Measurements from ENCODE around the gene FZR1. TPM values are rescaled to one million over a fixed set of nuclear protein-coding genes. Genes with fewer than 3 reads are reported as not detected.

FZR1 gene
- polyA plus RNA-seq, 2 donors: 23.0 to 28.0 TPM

DNA sequence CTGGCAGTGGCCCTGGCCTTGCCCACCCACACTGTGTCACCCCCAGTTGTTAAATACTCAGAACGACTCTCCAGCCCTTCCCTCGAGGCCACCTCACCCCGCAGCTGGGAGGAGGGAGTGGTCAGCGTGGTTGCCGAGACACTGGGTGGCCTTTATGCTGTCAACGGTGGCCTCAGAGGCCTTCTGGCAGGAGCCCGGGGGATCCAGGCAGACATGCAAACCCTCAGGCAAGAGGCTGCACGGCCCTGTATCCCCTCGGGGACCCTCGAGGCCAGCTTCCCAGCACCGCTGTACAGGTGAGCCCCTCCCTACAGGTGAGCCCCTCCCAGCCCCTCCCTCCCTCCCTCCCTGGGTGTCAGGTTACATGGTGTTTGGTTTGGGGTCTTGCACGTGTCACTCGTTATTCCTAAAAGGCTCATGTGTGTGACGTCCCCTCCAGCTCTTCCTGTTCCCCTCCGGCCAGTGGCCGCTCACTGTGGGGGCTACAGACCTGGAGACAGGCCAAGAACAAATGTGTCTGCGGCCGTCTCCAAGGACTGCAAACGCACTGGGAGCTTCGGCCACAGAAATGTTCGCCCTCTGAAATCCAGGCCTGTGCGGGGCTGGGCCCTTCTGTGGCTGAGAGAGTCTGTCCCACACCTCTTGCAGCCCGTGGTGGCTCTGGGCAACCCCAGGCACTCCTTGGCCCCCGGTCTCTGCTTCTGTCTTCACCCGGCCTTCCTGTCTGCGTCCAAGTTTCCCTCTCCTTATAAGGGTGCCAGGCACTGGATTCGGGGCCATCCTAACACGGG lies 33.0 kb downstream of the FZR1 start, which contains the start of gene TEKTIP1:
TEKTIP1 (plus strand) TSS at position 210 of the 791 bp plus-strand sequence; CDS start at position 214, 4 bp downstream.
- WGBS, 2 donors: 62 to 73% methylated on average over 28 of the region's 28 CpGs
- Histone ChIP-seq H3K27me3 (ENCODE audit: control insufficient read depth in 1 of 2, insufficient read depth in 2 of 2, low read length in 2 of 2) (no peaks in the 10 kb centered on the region), H3K4me1 (ENCODE audit: control insufficient read depth in 2 of 2, insufficient read depth in 2 of 2, low read length in 1 of 2) (peaks cover 0 to 5% of the 10 kb centered on the region in 2 donors), H3K4me3 (ENCODE audit: low read depth in 1 of 2, low read length in 2 of 2) (no peak within 1 kb of the TSS), H3K27ac (ENCODE audit: low read depth in 2 of 2, low read length in 1 of 2) (peak within 1 kb of the TSS in 1 of 2 donors; percentile 13), H3K9me3 (ENCODE audit: control insufficient read depth in 2 of 2, insufficient read depth in 1 of 2, low read depth in 1 of 2, low read length in 1 of 2) (no peaks in the 10 kb centered on the region), H3K36me3 (ENCODE audit: control insufficient read depth in 2 of 2, insufficient read depth in 2 of 2, low read length in 1 of 2) (peaks cover 12 to 26% of the 10 kb centered on the region in 2 donors)

DNA sequence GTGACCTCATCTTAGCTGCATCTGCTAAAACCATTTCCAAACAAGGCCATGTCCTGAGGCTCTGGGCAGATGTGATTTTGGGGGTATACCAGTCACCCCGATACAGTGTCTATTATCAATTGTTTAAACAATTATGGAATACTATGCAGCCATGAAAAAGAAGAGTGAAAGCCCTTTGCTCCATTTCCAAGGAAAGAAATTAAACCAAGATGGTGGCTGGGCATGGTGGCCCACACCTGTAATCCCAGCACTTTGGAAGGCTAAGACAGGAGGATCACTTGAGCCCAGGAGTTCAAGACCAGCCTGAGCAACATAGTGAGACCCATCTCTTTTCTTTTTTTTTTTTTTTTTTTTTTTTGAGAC lies 33.6 kb downstream of the FZR1 start:
- Histone ChIP-seq H3K27ac (ENCODE audit: low read depth in 2 of 2, low read length in 1 of 2) (no peak overlapping the region), H3K4me3 (ENCODE audit: low read depth in 1 of 2, low read length in 2 of 2) (no peak overlapping the region), H3K4me1 (ENCODE audit: control insufficient read depth in 2 of 2, insufficient read depth in 2 of 2, low read length in 1 of 2) (peaks cover 0 to 5% of the 10 kb centered on the region in 2 donors), H3K27me3 (ENCODE audit: control insufficient read depth in 1 of 2, insufficient read depth in 2 of 2, low read length in 2 of 2) (no peaks in the 10 kb centered on the region), H3K9me3 (ENCODE audit: control insufficient read depth in 2 of 2, insufficient read depth in 1 of 2, low read depth in 1 of 2, low read length in 1 of 2) (no peaks in the 10 kb centered on the region), H3K36me3 (ENCODE audit: control insufficient read depth in 2 of 2, insufficient read depth in 2 of 2, low read length in 1 of 2) (peaks cover 6 to 26% of the 10 kb centered on the region in 2 donors)
- WGBS, 2 donors: 86 to 94% methylated on average over 1 of the region's 1 CpG

DNA sequence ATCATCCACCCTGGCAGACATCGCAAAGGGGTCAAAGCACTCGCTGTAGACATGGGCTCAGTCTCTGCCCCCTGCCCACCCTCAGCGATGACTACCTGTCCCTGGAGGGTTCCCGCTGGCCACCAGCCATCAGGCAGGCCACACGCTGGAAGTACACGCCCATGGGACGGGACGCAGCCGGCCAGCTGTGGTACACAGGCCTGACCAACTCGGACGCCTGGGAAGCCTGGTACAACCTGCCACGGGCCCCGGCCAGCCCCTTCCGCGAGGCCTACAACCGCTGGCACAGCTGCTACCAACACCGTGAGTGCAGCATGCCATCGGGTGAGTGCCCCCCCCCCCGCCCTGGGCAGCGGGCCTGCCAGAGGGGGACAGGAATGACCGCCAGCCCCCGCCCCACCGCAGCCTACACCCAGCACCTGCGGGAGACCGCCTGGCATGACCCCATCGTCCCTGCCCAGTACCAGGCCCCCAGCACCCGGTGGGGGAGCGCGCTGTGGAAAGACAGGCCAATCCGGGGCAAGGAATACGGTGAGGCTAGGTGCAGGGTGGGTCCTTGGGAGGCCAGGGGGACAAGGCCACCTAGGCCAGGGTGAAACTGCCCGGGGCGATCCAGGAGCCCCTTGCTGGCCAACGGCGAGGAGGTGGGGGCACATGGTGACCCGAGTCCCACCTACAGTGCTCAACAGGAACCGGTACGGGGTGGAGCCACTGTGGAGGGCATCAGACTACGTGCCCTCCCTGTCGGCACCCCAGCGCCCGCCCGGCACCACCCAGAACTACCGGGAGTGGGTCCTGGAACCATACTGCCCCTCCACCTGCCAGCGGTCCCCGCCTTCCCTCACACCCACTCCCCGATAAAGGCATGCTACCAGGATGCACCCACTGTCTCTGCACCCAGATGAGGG lies 37.3 kb downstream of the FZR1 start:
- Histone ChIP-seq H3K4me1 (ENCODE audit: control insufficient read depth in 2 of 2, insufficient read depth in 2 of 2, low read length in 1 of 2) (peaks cover 0 to 4% of the 10 kb centered on the region in 2 donors), H3K4me3 (ENCODE audit: low read depth in 1 of 2, low read length in 2 of 2) (no peak overlapping the region), H3K27me3 (ENCODE audit: control insufficient read depth in 1 of 2, insufficient read depth in 2 of 2, low read length in 2 of 2) (no peaks in the 10 kb centered on the region), H3K27ac (ENCODE audit: low read depth in 2 of 2, low read length in 1 of 2) (no peak overlapping the region), H3K9me3 (ENCODE audit: control insufficient read depth in 2 of 2, insufficient read depth in 1 of 2, low read depth in 1 of 2, low read length in 1 of 2) (peaks cover 0 to 2% of the 10 kb centered on the region in 2 donors), H3K36me3 (ENCODE audit: control insufficient read depth in 2 of 2, insufficient read depth in 2 of 2, low read length in 1 of 2) (peaks cover 0 to 26% of the 10 kb centered on the region in 2 donors)
- WGBS, 2 donors: 76 to 77% methylated on average over 39 to 47 of the region's 47 CpGs

DNA sequence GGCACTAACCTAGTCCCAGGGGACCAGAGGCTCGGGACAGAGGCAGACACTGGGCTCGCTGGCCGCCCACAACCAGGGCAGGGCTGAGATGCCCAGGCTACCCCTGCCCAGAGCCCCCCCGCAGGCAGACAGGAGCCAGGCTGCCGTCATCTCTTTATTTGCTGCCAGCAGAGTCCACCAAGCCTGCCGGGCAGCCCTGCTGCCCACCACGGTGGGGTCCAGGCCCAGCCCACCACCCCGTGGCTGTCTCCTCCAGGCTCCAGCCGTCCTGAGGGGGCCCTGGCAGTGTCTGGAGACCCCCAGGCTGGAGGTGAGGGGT lies 37.9 kb downstream of the FZR1 start:
- Histone ChIP-seq H3K4me1 (ENCODE audit: control insufficient read depth in 2 of 2, insufficient read depth in 2 of 2, low read length in 1 of 2) (peaks cover 0 to 4% of the 10 kb centered on the region in 2 donors), H3K9me3 (ENCODE audit: control insufficient read depth in 2 of 2, insufficient read depth in 1 of 2, low read depth in 1 of 2, low read length in 1 of 2) (peaks cover 0 to 2% of the 10 kb centered on the region in 2 donors), H3K27me3 (ENCODE audit: control insufficient read depth in 1 of 2, insufficient read depth in 2 of 2, low read length in 2 of 2) (no peaks in the 10 kb centered on the region), H3K4me3 (ENCODE audit: low read depth in 1 of 2, low read length in 2 of 2) (no peak overlapping the region), H3K27ac (ENCODE audit: low read depth in 2 of 2, low read length in 1 of 2) (no peak overlapping the region), H3K36me3 (ENCODE audit: control insufficient read depth in 2 of 2, insufficient read depth in 2 of 2, low read length in 1 of 2) (peaks cover 0 to 23% of the 10 kb centered on the region in 2 donors)
- WGBS, 2 donors: 79 to 86% methylated on average over 6 to 9 of the region's 9 CpGs

DNA sequence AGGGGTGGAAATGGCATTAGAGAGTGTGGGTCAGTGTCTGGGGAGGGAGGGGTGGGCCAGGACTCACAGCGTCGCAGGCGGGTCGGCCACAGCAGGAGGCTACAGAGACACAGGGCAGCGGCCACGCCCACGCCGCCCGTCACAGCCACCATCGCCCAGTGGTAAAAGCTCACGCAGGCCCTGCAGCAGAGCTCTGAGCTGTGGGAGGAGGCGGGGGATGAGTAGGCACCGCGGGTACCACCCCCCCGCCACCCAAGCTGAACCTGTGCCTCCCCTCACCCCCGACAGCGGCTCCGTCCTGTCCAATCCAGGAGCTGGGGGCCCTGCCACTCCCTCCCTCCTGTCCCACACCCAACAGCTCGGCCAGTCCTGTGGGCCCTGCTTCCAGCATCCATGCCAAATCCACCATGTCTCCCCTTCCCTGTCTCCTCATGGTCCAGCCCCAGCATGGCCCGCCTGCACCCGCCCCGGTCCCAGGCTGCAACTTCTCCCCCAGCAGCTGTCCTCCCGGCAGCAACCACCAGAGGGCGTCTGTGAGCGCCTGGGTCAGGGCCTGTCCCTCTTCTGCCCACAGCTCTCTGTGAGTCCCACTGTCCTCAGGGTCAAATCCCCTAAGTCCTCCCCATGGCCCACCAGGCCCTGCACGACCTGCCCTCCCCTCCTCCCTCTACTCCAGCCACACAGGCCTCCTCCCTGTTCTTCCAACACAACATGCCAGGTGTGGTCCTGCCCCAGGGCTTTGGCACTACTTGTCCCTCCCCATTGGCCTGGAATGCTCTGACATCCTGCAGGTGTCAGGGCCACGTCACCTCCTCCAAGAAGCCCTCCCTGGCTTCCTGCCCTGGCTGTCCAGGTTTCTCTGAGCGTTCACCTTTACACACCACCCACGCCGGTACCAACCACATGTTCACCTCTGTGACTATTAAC lies 38.9 kb downstream of the FZR1 start:
- H3K36me3 ChIP-seq (ENCODE audit: control insufficient read depth in 2 of 2, insufficient read depth in 2 of 2, low read length in 1 of 2): peaks cover 0 to 23% of the 10 kb centered on the region in 2 donors
- WGBS, 2 donors: 55 to 59% methylated on average over 29 to 30 of the region's 30 CpGs
- H3K4me1 ChIP-seq (ENCODE audit: control insufficient read depth in 2 of 2, insufficient read depth in 2 of 2, low read length in 1 of 2): peaks cover 0 to 4% of the 10 kb centered on the region in 2 donors
- H3K27ac ChIP-seq (ENCODE audit: low read depth in 2 of 2, low read length in 1 of 2): no peak overlapping the region
- no peaks in the 10 kb centered on the region for H3K27me3 ChIP-seq (ENCODE audit: control insufficient read depth in 1 of 2, insufficient read depth in 2 of 2, low read length in 2 of 2)
- H3K9me3 ChIP-seq (ENCODE audit: control insufficient read depth in 2 of 2, insufficient read depth in 1 of 2, low read depth in 1 of 2, low read length in 1 of 2): peaks cover 0 to 2% of the 10 kb centered on the region in 2 donors
- no peak overlapping the region for H3K4me3 ChIP-seq (ENCODE audit: low read depth in 1 of 2, low read length in 2 of 2)

GRCh38 chr19:3545669-3546034 lies 39.5 kb downstream of the FZR1 start:
- Histone ChIP-seq H3K9me3 (ENCODE audit: control insufficient read depth in 2 of 2, insufficient read depth in 1 of 2, low read depth in 1 of 2, low read length in 1 of 2) (peaks cover 0 to 2% of the 10 kb centered on the region in 2 donors), H3K36me3 (ENCODE audit: control insufficient read depth in 2 of 2, insufficient read depth in 2 of 2, low read length in 1 of 2) (peaks cover 0 to 23% of the 10 kb centered on the region in 2 donors), H3K27me3 (ENCODE audit: control insufficient read depth in 1 of 2, insufficient read depth in 2 of 2, low read length in 2 of 2) (no peaks in the 10 kb centered on the region), H3K4me3 (ENCODE audit: low read depth in 1 of 2, low read length in 2 of 2) (no peak overlapping the region), H3K4me1 (ENCODE audit: control insufficient read depth in 2 of 2, insufficient read depth in 2 of 2, low read length in 1 of 2) (peaks cover 0 to 4% of the 10 kb centered on the region in 2 donors), H3K27ac (ENCODE audit: low read depth in 2 of 2, low read length in 1 of 2) (no peak overlapping the region)
- 71 to 74% methylated on average over 10 of the region's 10 CpGs for WGBS, 2 donors

DNA sequence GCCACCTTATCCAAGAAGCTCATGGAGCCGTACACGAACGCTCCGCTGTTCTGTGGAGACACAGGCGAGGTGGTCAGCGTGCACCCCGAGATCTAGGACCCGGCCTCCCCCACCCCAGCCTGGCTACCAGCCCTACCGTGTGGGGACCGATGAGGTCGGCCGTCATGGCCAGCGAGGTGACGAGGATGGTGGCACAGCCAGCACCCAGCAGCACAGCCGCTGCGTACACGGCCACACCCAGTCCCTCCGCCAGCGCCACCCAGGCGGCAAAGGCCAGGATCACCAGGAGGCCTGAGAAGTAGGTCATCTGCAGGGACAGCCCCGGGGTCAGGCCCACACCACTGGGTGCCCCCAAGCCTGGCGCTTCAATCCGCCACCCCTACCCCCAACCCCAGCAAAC lies 40.0 kb downstream of the FZR1 start:
- peaks cover 0 to 4% of the 10 kb centered on the region in 2 donors for H3K4me1 ChIP-seq (ENCODE audit: control insufficient read depth in 2 of 2, insufficient read depth in 2 of 2, low read length in 1 of 2)
- WGBS, 2 donors: 85 to 90% methylated on average over 23 of the region's 23 CpGs
- H3K27ac ChIP-seq (ENCODE audit: low read depth in 2 of 2, low read length in 1 of 2): no peak overlapping the region
- H3K9me3 ChIP-seq (ENCODE audit: control insufficient read depth in 2 of 2, insufficient read depth in 1 of 2, low read depth in 1 of 2, low read length in 1 of 2): peaks cover 0 to 2% of the 10 kb centered on the region in 2 donors
- peaks cover 0 to 23% of the 10 kb centered on the region in 2 donors for H3K36me3 ChIP-seq (ENCODE audit: control insufficient read depth in 2 of 2, insufficient read depth in 2 of 2, low read length in 1 of 2)
- H3K4me3 ChIP-seq (ENCODE audit: low read depth in 1 of 2, low read length in 2 of 2): no peak overlapping the region
- H3K27me3 ChIP-seq (ENCODE audit: control insufficient read depth in 1 of 2, insufficient read depth in 2 of 2, low read length in 2 of 2): no peaks in the 10 kb centered on the region

DNA sequence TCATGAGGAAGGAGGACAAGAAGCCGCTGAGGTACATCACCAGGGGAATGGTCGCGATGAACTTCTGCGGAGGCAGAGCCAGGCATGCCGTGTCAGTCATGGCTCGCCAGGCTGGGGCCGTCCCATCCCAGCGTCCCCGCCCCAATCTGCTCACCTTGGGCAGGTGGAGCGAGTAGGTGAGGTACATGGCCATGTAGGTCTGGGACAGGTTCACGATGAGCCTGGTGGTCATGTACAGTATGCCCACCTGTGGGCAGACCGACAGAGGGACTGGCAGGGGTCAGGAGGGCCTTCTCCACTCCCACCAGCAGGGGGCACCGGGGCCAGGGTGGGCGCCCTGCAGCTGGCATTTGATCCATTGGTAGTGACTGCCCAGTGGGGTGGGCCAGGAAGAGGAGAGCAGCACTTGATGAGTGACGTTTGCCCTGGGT lies 41.2 kb downstream of the FZR1 start:
- H3K27ac ChIP-seq (ENCODE audit: low read depth in 2 of 2, low read length in 1 of 2): no peak overlapping the region
- 83 to 86% methylated on average over 15 of the region's 15 CpGs for WGBS, 2 donors
- H3K36me3 ChIP-seq (ENCODE audit: control insufficient read depth in 2 of 2, insufficient read depth in 2 of 2, low read length in 1 of 2): peaks cover 0 to 23% of the 10 kb centered on the region in 2 donors

More for the DNA sequence above, 41.2 kb downstream of the FZR1 start:
- H3K4me1 ChIP-seq (ENCODE audit: control insufficient read depth in 2 of 2, insufficient read depth in 2 of 2, low read length in 1 of 2): peaks cover 0 to 4% of the 10 kb centered on the region in 2 donors
- H3K27me3 ChIP-seq (ENCODE audit: control insufficient read depth in 1 of 2, insufficient read depth in 2 of 2, low read length in 2 of 2): no peaks in the 10 kb centered on the region
- no peak overlapping the region for H3K4me3 ChIP-seq (ENCODE audit: low read depth in 1 of 2, low read length in 2 of 2)
- H3K9me3 ChIP-seq (ENCODE audit: control insufficient read depth in 2 of 2, insufficient read depth in 1 of 2, low read depth in 1 of 2, low read length in 1 of 2): peaks cover 0 to 2% of the 10 kb centered on the region in 2 donors
